SK-N-SH treated with all-trans-retinoic acid at 6 μM for 48 hours (cell line): ENCODE data around the gene NDOR1.

Experiments
- ATAC-seq: fragments of 200-7000 bp; cut with Tn5 transposase; 3 replicates; pipeline ENCODE4 v1.9.1; 2020; ENCODE audit warnings: mild to moderate bottlenecking, moderate library complexity
- ARNTL ChIP-seq: fragments of 450-650 bp; formaldehyde crosslinking; IDR thresholded peaks from 2 replicates; pipeline ENCODE4 v1.5.0; 2020; ENCODE audit warnings: low read depth, mild to moderate bottlenecking, moderate library complexity, borderline replicate concordance
- BACH2 ChIP-seq: fragments of 250-450 bp; sonication (Bioruptor Pico); IDR thresholded peaks from 2 replicates; pipeline ENCODE4 v1.9.0; 2021; ENCODE audit warnings: mild to moderate bottlenecking, borderline replicate concordance
- CSDC2 ChIP-seq: fragments of 250-450 bp; sonication (Bioruptor Pico); IDR thresholded peaks from 2 replicates; pipeline ENCODE4 v1.5.0; 2020; ENCODE audit warnings: mild to moderate bottlenecking, moderate library complexity
- ESRRG ChIP-seq: fragments of 250-450 bp; sonication (Bioruptor Pico); IDR thresholded peaks from 2 replicates; pipeline ENCODE4 v1.6.1; 2021; ENCODE audit warnings: mild to moderate bottlenecking
- ISL1 ChIP-seq: fragments of 250-450 bp; sonication (Bioruptor Pico); IDR thresholded peaks from 2 replicates; pipeline ENCODE4 v2.1.2; 2022; ENCODE audit warnings: mild to moderate bottlenecking, moderate library complexity
- OSR1 ChIP-seq: fragments of 250-450 bp; sonication (Bioruptor Pico); IDR thresholded peaks from 2 replicates; pipeline ENCODE4 v1.8.0; 2022; ENCODE audit warnings: moderate library complexity, mild to moderate bottlenecking, inconsistent platforms
- POU6F1 ChIP-seq: fragments of 250-450 bp; sonication (Bioruptor Pico); IDR thresholded peaks from 2 replicates; pipeline ENCODE4 v1.8.0; 2021; ENCODE audit warnings: low read depth, mild to moderate bottlenecking, moderate library complexity, borderline replicate concordance
- PPARA ChIP-seq: fragments of 250-450 bp; sonication (Bioruptor Pico); IDR thresholded peaks from 2 replicates; pipeline ENCODE4 v1.5.0; 2020; ENCODE audit warnings: mild to moderate bottlenecking, borderline replicate concordance
- RARB ChIP-seq: fragments of 250-450 bp; sonication (Bioruptor Pico); IDR thresholded peaks from 2 replicates; pipeline ENCODE4 v1.8.0; 2021; ENCODE audit warnings: mild to moderate bottlenecking, moderate library complexity
- SNAI2 ChIP-seq: fragments of 250-450 bp; sonication (Bioruptor Pico); IDR thresholded peaks from 2 replicates; pipeline ENCODE4 v1.5.0; 2020; ENCODE audit warnings: mild to moderate bottlenecking, moderate library complexity
- TCF4 ChIP-seq: fragments of 250-450 bp; sonication (Bioruptor Pico); IDR thresholded peaks from 2 replicates; pipeline ENCODE4 v1.8.0; 2021; ENCODE audit warnings: mild to moderate bottlenecking, moderate library complexity, borderline replicate concordance
- TOX ChIP-seq: fragments of 250-450 bp; sonication (Bioruptor Pico); IDR thresholded peaks from 2 replicates; pipeline ENCODE4 v1.8.0; 2021; ENCODE audit warnings: mild to moderate bottlenecking, moderate library complexity, borderline replicate concordance
- TSHZ2 ChIP-seq: fragments of 250-450 bp; sonication (Bioruptor Pico); IDR thresholded peaks from 2 replicates; pipeline ENCODE4 v1.5.0; 2020; ENCODE audit warnings: mild to moderate bottlenecking, moderate library complexity
- ZC3H10 ChIP-seq: fragments of 250-450 bp; sonication (Bioruptor Pico); IDR thresholded peaks from 2 replicates; pipeline ENCODE4 v1.5.1; 2021; ENCODE audit warnings: mild to moderate bottlenecking, moderate library complexity
- ZFP3 ChIP-seq: fragments of 250-450 bp; sonication (Bioruptor Pico); IDR thresholded peaks from 2 replicates; pipeline ENCODE4 v1.5.0; 2020; ENCODE audit warnings: mild to moderate bottlenecking, moderate library complexity
- ZFP30 ChIP-seq: fragments of 450-650 bp; formaldehyde crosslinking; IDR thresholded peaks from 2 replicates; pipeline ENCODE4 v1.5.0; 2022; ENCODE audit warnings: mild to moderate bottlenecking, moderate library complexity
- ZNF565 ChIP-seq: fragments of 450-650 bp; formaldehyde crosslinking; conservative IDR thresholded peaks from 2 replicates; pipeline ENCODE4 v1.5.0; 2020; ENCODE audit warnings: low read depth, mild to moderate bottlenecking, moderate library complexity
- ZNF70 ChIP-seq: fragments of 450-650 bp; formaldehyde crosslinking; IDR thresholded peaks from 2 replicates; pipeline ENCODE4 v1.5.0; 2020; ENCODE audit warnings: mild to moderate bottlenecking, moderate library complexity
- ZNF8 ChIP-seq: fragments of 450-650 bp; formaldehyde crosslinking; IDR thresholded peaks from 2 replicates; pipeline ENCODE4 v1.5.0; 2020; ENCODE audit warnings: mild to moderate bottlenecking, moderate library complexity
- TF ChIP-seq, protein P1 (sequence below): fragments of 250-450 bp; sonication (Bioruptor Pico); IDR thresholded peaks from 2 replicates; pipeline ENCODE4 v1.5.1; 2020; ENCODE audit warnings: low read depth, mild to moderate bottlenecking, moderate library complexity
- TF ChIP-seq, protein P2 (sequence below): fragments of 250-450 bp; sonication (Bioruptor Pico); IDR thresholded peaks from 2 replicates; pipeline ENCODE4 v1.8.0; 2020; ENCODE audit warnings: mild to moderate bottlenecking, moderate library complexity, borderline replicate concordance
- TF ChIP-seq, protein P3 (sequence below): fragments of 250-450 bp; sonication (Bioruptor Pico); IDR thresholded peaks from 2 replicates; pipeline ENCODE4 v1.5.1; 2021; ENCODE audit warnings: mild to moderate bottlenecking, moderate library complexity

Gene NDOR1

DNA sequence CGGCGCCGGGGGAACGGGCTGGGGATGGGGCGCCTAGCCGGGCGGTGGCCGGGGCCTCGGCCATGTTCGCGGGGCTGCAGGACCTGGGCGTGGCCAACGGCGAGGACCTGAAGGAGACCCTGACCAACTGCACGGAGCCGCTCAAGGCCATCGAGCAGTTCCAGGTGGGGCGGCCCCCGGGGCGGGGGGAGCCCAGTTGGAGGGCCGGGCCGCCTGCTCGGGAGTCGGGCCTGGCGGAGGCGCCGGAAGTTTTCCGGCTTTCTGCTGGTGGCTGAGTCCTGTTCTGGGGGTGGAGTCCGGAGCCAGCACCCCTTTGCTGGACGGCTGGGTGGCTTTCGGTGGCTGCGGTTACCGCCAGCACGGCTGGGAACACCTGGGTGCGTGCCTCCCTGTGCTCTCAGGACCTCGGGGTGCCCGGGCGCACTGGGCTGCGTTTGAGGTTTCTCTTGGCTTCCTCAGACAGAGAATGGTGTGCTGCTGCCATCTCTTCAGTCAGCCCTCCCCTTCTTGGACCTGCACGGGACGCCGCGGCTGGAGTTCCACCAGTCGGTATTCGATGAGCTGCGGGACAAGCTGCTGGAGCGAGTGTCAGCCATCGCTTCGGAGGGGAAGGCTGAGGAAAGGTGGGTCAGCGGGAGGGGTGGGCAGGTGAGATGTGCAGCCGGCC is 50.1 kb downstream of the NDOR1 start:
- peak; percentile 54 for ATAC-seq
- TF ChIP-seq CSDC2 = no peak
- no peak for TF ChIP-seq ISL1 (CRISPR knock-in tag)
- no peak for TF ChIP-seq TCF4 (CRISPR knock-in tag)
- TF ChIP-seq TOX (CRISPR knock-in tag) = no peak
- no peak for TF ChIP-seq BACH2 (CRISPR knock-in tag)
- TF ChIP-seq SNAI2 (CRISPR knock-in tag) = no peak
- no peak for TF ChIP-seq POU6F1
- no peak for TF ChIP-seq ZNF565
- TF ChIP-seq, protein P1, sequence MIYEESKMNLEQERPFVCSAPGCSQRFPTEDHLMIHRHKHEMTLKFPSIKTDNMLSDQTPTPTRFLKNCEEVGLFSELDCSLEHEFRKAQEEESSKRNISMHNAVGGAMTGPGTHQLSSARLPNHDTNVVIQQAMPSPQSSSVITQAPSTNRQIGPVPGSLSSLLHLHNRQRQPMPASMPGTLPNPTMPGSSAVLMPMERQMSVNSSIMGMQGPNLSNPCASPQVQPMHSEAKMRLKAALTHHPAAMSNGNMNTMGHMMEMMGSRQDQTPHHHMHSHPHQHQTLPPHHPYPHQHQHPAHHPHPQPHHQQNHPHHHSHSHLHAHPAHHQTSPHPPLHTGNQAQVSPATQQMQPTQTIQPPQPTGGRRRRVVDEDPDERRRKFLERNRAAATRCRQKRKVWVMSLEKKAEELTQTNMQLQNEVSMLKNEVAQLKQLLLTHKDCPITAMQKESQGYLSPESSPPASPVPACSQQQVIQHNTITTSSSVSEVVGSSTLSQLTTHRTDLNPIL = no peak
- TF ChIP-seq OSR1 (CRISPR knock-in tag) = no peak
- no peak for TF ChIP-seq ZC3H10 (CRISPR knock-in tag)
- no peak for TF ChIP-seq TSHZ2 (CRISPR knock-in tag)
- TF ChIP-seq RARB = no peak
- TF ChIP-seq, all 23 proteins: peak for 0

DNA sequence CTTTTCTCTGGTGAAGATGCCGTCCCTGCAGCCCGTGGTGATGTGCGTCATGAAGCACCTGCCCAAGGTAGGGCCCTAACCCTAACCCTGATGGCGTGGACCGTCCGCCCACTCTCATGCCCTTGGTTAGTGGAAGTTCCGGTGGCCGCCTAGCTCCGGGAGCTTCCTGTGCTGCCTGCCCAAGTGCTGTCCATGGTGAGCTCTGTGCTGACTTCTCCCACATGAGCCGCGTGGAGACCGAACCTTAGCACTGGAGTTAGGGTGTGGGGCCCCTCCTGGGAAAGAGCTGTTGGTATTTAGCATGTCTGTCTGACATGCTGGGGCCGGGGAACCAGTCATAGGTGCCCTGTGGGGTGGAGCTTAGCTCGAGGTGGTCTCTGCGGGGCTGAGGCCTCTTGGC is 50.9 kb downstream of the NDOR1 start:
- TF ChIP-seq ARNTL (CRISPR knock-in tag) = no peak
- no peak for TF ChIP-seq ZNF565
- no peak for TF ChIP-seq TSHZ2 (CRISPR knock-in tag)
- no peak for TF ChIP-seq ZFP3 (CRISPR knock-in tag)
- no peak for TF ChIP-seq PPARA (CRISPR knock-in tag)
- TF ChIP-seq RARB = no peak
- TF ChIP-seq ISL1 (CRISPR knock-in tag) = no peak
- TF ChIP-seq, protein P2, sequence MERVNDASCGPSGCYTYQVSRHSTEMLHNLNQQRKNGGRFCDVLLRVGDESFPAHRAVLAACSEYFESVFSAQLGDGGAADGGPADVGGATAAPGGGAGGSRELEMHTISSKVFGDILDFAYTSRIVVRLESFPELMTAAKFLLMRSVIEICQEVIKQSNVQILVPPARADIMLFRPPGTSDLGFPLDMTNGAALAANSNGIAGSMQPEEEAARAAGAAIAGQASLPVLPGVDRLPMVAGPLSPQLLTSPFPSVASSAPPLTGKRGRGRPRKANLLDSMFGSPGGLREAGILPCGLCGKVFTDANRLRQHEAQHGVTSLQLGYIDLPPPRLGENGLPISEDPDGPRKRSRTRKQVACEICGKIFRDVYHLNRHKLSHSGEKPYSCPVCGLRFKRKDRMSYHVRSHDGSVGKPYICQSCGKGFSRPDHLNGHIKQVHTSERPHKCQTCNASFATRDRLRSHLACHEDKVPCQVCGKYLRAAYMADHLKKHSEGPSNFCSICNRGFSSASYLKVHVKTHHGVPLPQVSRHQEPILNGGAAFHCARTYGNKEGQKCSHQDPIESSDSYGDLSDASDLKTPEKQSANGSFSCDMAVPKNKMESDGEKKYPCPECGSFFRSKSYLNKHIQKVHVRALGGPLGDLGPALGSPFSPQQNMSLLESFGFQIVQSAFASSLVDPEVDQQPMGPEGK (CRISPR knock-in tag) = no peak
- TF ChIP-seq ESRRG = no peak
- TF ChIP-seq POU6F1 = no peak
- no peak for TF ChIP-seq ZNF8 (CRISPR knock-in tag)
- no peak for TF ChIP-seq ZNF70 (CRISPR knock-in tag)
- no peak for TF ChIP-seq OSR1 (CRISPR knock-in tag)
- TF ChIP-seq, protein P3, sequence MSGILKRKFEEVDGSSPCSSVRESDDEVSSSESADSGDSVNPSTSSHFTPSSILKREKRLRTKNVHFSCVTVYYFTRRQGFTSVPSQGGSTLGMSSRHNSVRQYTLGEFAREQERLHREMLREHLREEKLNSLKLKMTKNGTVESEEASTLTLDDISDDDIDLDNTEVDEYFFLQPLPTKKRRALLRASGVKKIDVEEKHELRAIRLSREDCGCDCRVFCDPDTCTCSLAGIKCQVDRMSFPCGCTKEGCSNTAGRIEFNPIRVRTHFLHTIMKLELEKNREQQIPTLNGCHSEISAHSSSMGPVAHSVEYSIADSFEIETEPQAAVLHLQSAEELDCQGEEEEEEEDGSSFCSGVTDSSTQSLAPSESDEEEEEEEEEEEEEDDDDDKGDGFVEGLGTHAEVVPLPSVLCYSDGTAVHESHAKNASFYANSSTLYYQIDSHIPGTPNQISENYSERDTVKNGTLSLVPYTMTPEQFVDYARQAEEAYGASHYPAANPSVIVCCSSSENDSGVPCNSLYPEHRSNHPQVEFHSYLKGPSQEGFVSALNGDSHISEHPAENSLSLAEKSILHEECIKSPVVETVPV = no peak
- TF ChIP-seq, protein P1 = no peak
- TF ChIP-seq ZFP30 (CRISPR knock-in tag) = no peak
- no peak for TF ChIP-seq BACH2 (CRISPR knock-in tag)
- TF ChIP-seq CSDC2 = no peak
- no peak for TF ChIP-seq ZC3H10 (CRISPR knock-in tag)
- no peak for ATAC-seq
